ES-I3 (cell line): Measurements from ENCODE around the gene CYP11A1.

Source experiments
- H3K36me3 ChIP-seq: 2 replicates; pipeline ENCODE4 v1.6.1; 2013; ENCODE audit warnings: mild to moderate bottlenecking, low read length, control low read depth, moderate library complexity; ENCODE audit not compliant: insufficient read depth
- H3K4me1 ChIP-seq: 2 replicates; pipeline ENCODE4 v1.6.1; 2013; ENCODE audit warnings: mild to moderate bottlenecking, control low read depth, low read length; ENCODE audit not compliant: insufficient read depth
- H3K9ac ChIP-seq: 2 replicates; pipeline ENCODE4 v1.6.1; 2013; ENCODE audit warnings: low read depth, mild to moderate bottlenecking, low read length, moderate library complexity
- H3K9me3 ChIP-seq: 2 replicates; pipeline ENCODE4 v1.6.1; 2013; ENCODE audit warnings: mild to moderate bottlenecking, low read length, moderate library complexity; ENCODE audit not compliant: control insufficient read depth, insufficient read depth

The CYP11A1 gene

GRCh38 chr15:74343127-74343796 lies 24.2 kb downstream of the CYP11A1 start:
- Histone ChIP-seq H3K9ac (no peak overlapping the region), H3K4me1 (peaks cover 8% of the 10 kb centered on the region; the same call in 1 of the 2 replicates), H3K9me3 (no peaks in the 10 kb centered on the region), H3K36me3 (no peaks in the 10 kb centered on the region)

DNA sequence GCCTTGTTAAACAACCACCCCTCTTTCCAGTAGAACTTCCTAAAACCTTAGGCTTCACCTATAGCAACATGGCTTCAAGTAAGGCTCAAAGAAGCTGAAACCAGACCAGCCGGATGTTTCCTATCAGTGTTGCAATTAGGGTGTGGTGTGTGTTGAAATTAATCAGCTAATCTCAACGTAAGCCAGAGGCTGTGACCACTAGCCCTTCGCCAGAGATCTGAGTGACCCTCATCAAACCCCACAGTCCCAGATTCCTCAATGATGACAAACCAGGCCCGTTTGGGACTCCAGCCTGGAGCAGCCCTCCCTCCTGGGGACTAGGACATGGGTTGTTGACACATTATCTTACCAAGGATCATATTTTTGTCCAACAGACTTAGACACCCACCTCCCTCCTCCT lies 27.3 kb downstream of the CYP11A1 start:
- Histone ChIP-seq H3K36me3 (no peaks in the 10 kb centered on the region), H3K9ac (no peak overlapping the region), H3K4me1 (peaks cover 2% of the 10 kb centered on the region; the same call in 1 of the 2 replicates), H3K9me3 (no peaks in the 10 kb centered on the region)

- H3K9ac ChIP-seq: no peak overlapping the region
- H3K36me3 ChIP-seq: no peaks in the 10 kb centered on the region
Observed at GRCh38 chr15:74339371-74339770, 28.1 kb downstream of the CYP11A1 start.

DNA sequence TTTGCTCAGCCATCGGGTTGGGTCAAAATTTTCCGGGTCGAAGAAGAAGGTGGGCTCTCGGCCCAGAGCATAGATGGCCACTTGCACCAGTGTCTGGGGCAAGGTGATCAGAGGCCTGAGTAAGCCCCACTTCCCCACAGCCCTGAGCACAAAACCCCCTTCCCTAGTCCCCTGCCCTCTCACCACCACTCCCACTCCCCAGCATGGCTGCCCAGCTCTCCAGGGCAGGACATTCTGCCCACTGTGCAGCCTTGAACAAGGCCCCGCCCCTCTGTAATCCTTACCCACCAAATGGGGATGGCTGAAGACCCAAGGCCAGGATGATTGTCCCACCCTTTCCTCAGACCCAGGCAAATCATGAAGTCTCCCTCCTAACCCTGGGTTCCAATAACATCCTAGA lies 28.8 kb downstream of the CYP11A1 start:
- no peak overlapping the region for H3K9ac ChIP-seq
- no peaks in the 10 kb centered on the region for H3K36me3 ChIP-seq
- no peaks in the 10 kb centered on the region; the same call in 1 of the 2 replicates for H3K4me1 ChIP-seq
- H3K9me3 ChIP-seq: no peaks in the 10 kb centered on the region

More at GRCh38 chr15:74339371-74339770, 28.1 kb downstream of the CYP11A1 start:
- no peaks in the 10 kb centered on the region; the same call in 1 of the 2 replicates for H3K4me1 ChIP-seq
- no peaks in the 10 kb centered on the region for H3K9me3 ChIP-seq

DNA sequence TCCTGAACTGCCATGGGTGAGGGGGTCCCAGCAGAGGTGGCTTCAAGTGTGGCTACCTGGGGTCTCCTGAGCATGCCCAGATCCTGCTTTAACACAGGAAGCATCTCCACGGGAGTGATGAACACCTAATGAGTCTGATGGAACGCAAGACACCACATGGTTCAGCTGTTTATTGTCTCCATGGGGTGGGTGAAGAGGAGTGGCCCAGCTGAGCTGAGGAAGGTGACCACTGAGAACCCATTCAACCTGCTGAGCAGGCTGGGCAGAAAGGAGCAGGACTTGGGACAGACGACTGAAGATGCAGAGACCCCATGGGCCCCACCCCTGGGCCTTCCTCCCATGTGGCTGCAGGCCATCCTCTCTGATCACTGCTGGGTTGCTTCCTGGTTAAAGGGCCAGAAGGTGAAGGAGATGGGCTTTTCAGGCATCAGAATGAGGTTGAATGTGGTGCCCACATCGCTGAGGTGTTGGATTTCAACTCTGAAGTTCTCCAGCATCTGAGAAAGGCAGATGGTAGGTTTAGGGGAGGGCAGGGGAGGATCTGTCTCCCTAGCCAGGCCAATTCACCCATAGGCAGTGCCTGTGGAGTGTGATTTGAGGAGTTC lies 29.7 kb downstream of the CYP11A1 start:
- H3K9me3 ChIP-seq: no peaks in the 10 kb centered on the region
- no peaks in the 10 kb centered on the region; the same call in 1 of the 2 replicates for H3K4me1 ChIP-seq
- no peak overlapping the region for H3K9ac ChIP-seq
- H3K36me3 ChIP-seq: no peaks in the 10 kb centered on the region

- H3K9me3 ChIP-seq: no peaks in the 10 kb centered on the region
- no peaks in the 10 kb centered on the region; the same call in 1 of the 2 replicates for H3K4me1 ChIP-seq
- H3K36me3 ChIP-seq: no peaks in the 10 kb centered on the region
- H3K9ac ChIP-seq: no peak overlapping the region
Observed at GRCh38 chr15:74337146-74337545, 30.3 kb downstream of the CYP11A1 start.

DNA sequence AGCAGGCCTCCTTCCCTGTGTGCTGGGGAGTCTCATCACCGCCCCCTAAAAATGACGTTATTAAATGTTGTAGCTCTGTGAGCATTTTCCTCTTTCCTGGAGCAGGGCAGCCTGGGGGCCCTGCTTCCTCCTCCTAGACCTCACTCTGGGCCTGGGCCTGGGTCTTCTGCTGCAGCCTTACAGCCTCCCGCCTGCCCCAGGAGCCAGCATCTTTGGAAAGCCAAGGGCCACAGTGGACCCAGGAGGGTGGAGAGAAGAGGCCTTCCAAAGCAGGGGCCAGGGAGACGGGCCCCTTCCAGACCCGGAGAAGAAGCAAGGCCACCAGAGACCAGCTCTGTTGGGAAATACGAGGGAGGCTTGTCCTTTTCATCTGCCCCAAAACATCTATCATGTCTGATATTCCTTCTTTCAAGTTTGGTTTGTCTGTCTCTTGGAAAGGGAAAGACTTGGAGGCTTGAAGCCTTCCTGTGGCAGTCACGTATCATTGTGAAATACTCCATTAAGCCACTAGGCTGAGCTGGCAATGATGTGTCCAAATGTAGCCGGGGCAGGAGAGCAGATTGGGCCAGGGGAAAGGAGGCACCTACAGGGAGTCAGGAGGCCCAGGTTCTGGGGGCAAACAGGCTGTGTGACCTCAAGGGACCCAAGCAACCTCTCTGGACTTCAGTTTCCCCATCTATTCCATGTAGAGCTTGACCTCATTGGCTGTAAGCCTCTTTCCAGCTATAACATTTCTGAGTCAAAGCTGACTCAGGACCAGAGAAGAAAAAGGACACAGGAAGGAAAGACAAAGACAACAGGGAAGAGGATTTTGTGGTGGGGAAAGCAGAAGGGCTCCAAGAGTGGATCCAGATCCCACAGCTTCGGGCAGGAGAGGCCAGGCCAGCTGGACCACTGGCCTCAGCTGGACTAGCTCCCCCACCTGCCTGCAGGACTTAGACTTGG lies 31.1 kb downstream of the CYP11A1 start:
- Histone ChIP-seq H3K9ac (no peak overlapping the region), H3K9me3 (no peaks in the 10 kb centered on the region), H3K4me1 (no peaks in the 10 kb centered on the region; the same call in 1 of the 2 replicates)

GRCh38 chr15:74335396-74335795 lies 32.0 kb downstream of the CYP11A1 start:
- H3K36me3 ChIP-seq: no peaks in the 10 kb centered on the region

More for the DNA sequence above, 31.1 kb downstream of the CYP11A1 start:
- H3K36me3 ChIP-seq: no peaks in the 10 kb centered on the region

GRCh38 chr15:74334127-74334526 lies 33.3 kb downstream of the CYP11A1 start:
- Histone ChIP-seq H3K4me1 (no peaks in the 10 kb centered on the region; the same call in 1 of the 2 replicates), H3K9me3 (no peaks in the 10 kb centered on the region), H3K9ac (no peak overlapping the region), H3K36me3 (no peaks in the 10 kb centered on the region)

More at GRCh38 chr15:74335396-74335795, 32.0 kb downstream of the CYP11A1 start:
- Histone ChIP-seq H3K4me1 (no peaks in the 10 kb centered on the region; the same call in 1 of the 2 replicates), H3K9ac (no peak overlapping the region), H3K9me3 (no peaks in the 10 kb centered on the region)

DNA sequence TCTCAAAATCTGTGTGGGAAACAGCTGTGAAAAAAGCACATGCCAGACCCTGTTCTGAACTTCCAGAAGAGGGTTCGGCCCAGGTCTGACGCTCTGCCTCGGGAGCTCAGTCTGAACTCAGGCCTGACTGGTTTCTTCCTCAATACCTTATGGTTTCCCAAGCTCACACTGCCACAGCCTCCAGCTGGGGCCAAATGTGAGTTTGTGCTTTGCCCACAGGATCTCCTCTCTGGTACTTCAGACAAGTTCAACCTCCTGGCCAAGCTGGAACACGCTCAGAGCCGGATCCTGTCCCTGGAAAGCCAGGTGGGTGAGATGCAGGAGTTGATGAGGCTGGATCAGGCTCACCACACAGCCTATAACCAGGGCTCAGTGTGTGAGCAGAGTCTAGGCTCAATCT lies 33.8 kb downstream of the CYP11A1 start:
- Histone ChIP-seq H3K4me1 (no peaks in the 10 kb centered on the region; the same call in 1 of the 2 replicates), H3K9ac (no peak overlapping the region), H3K9me3 (no peaks in the 10 kb centered on the region), H3K36me3 (no peaks in the 10 kb centered on the region)

GRCh38 chr15:74333093-74333492 lies 34.4 kb downstream of the CYP11A1 start:
- H3K9me3 ChIP-seq: no peaks in the 10 kb centered on the region
- H3K4me1 ChIP-seq: no peaks in the 10 kb centered on the region; the same call in 1 of the 2 replicates
- H3K9ac ChIP-seq: no peak overlapping the region
- no peaks in the 10 kb centered on the region for H3K36me3 ChIP-seq

DNA sequence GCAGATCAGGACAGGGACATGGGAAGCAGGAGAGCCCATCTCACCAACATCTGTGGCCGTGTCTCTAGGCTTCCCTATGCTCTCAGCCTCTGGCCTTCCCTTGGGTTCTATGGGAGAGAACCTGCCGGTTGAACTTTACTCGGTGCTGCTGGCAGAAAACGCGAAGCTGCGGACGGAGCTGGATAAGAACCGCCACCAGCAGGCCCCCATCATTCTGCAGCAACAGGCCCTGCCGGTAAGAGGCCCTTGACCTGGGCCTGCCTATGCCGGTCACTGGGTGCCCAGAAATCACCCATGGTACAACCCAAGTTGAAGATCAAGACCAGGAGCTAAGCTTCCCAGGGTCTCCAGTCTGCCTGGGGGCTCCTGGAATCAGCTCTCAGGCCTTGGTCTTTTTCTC lies 34.8 kb downstream of the CYP11A1 start:
- H3K4me1 ChIP-seq: no peaks in the 10 kb centered on the region; the same call in 1 of the 2 replicates
- H3K36me3 ChIP-seq: no peaks in the 10 kb centered on the region
- no peaks in the 10 kb centered on the region for H3K9me3 ChIP-seq
- no peak overlapping the region for H3K9ac ChIP-seq

GRCh38 chr15:74332011-74332410 lies 35.4 kb downstream of the CYP11A1 start:
- no peaks in the 10 kb centered on the region for H3K36me3 ChIP-seq
- no peaks in the 10 kb centered on the region for H3K9me3 ChIP-seq
- no peak overlapping the region for H3K9ac ChIP-seq
- H3K4me1 ChIP-seq: no peaks in the 10 kb centered on the region; the same call in 1 of the 2 replicates

DNA sequence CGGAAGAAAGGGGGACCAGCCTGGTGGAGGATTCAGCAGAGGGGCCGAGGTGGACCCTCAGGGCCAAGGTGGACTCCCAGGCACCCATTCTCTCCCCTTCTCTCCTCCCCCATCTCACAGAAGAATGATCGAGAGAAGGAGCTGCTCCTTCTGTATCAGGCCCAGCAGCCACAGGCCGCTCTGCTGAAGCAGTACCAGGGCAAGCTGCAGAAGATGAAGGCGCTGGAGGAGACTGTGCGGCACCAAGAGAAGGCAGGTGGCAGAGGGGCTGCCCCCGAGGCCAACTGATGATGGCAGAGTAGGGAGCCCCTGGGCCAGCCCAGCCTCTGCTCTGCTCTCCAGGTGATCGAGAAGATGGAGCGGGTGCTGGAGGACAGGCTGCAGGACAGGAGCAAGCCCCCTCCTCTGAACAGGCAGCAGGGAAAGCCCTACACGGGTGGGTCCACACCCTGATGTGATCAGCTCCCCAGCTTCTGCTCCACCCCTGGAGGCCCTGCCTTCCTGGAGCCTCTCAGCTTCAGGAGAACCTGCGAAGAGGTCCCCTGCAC lies 36.5 kb downstream of the CYP11A1 start:
- peaks cover 5% of the 10 kb centered on the region; the same call in 1 of the 2 replicates for H3K4me1 ChIP-seq

More for the DNA sequence above, 36.5 kb downstream of the CYP11A1 start:
- H3K36me3 ChIP-seq: no peaks in the 10 kb centered on the region
- no peaks in the 10 kb centered on the region for H3K9me3 ChIP-seq
- no peak overlapping the region for H3K9ac ChIP-seq
